ENCODE measurements around the gene DTX2.

- TF ChIP-seq EP300 (IDR thresholded peaks at IDR 0.05) (no peak), CTCF (IDR thresholded peaks at IDR 0.05) (no peak), POLR2AphosphoS5 (IDR thresholded peaks at IDR 0.05) (no peak), POLR2A (IDR thresholded peaks at IDR 0.05) (no peak)
Measured at GRCh38 chr7:76512941-76513816, 51.7 kb downstream of the DTX2 start.

Data from gastroesophageal sphincter (tissue), 3 donors.